HG02798 (cell line): ENCODE results near the gene RAB11FIP5.

Experiments
- ATAC-seq: cut with Tn5 transposase; IDR thresholded peaks from one replicate; pipeline ENCODE4 v1.9.1; 2021; ENCODE audit warnings: mild to moderate bottlenecking; ENCODE audit not compliant: unreplicated experiment, poor library complexity

RAB11FIP5 gene

DNA sequence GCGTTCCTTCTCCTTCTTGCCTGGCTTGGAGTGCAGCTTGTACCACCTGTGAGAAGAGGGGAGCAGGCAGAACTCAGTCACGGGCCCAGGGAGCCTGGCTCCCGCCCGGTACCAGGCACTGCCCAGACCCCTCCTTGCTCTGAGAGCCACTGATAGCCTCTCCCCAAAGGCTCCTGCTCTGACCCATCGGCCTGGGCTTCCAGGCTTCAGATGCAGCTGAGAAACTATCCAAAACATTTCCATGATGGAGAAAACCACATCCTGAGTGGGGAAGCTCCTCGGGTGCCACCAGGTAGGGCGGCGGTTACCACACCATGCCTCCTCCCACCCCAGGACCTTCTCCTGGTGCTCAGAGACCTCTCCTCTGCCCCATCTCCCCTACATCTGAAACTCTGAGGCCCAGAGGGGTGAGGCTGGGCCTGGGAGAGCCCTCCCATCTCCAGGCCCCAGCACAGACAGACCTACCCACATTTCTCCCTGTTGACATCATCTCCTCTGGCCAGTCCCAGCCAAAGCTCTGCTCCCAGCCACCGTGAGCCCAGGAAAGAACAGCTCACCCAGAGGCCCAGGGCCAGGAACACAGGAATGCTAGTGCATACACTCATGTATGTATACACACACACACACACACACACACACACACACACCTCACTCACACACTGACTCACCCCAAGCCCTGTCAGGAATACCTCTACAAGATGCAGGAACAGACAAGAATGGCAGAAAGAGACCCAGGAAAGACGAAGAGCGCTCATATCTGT, 23.3 kb downstream of the RAB11FIP5 start:
- no peak for ATAC-seq

DNA sequence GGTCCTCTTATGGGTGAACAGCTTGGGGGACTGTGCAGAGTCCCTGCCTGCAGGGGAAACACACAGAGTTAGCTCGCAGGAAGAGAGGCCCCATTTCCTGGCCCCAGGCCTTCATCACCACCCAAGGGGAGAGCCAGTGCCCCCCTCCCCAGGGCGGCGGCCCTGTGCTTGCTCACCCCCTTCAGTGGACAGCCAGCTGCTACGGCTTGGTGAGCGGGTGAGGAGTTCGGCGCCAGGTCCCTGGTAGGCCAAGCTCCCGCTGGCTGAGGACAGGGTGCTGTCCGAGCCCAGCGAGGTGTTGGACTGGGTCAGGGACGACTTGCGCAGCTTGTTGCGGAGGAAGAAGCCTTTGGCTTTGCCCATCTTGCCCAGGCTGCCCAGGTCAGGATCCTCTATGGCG, 24.0 kb downstream of the RAB11FIP5 start:
- no peak for ATAC-seq

DNA sequence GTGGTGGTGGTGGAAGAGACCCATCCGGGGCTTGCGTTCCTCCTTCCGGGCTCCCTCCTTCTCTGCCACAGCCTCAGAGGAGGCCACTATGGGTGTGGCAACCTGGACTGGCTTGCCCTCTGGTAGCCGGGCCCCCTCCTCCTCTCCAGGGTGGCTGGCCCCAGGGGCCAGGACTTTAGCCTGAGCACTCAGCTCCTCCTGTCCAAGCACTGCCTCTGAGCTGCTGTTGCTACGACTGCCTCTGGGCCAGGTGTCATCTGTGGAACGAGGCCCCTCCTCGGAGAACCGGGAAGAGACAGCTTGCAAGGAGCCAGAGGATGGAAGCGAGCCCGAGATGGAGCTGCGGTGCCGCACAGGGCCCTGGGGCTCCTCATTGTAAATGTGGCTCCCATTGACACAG, 24.5 kb downstream of the RAB11FIP5 start:
- ATAC-seq, result no peak

DNA sequence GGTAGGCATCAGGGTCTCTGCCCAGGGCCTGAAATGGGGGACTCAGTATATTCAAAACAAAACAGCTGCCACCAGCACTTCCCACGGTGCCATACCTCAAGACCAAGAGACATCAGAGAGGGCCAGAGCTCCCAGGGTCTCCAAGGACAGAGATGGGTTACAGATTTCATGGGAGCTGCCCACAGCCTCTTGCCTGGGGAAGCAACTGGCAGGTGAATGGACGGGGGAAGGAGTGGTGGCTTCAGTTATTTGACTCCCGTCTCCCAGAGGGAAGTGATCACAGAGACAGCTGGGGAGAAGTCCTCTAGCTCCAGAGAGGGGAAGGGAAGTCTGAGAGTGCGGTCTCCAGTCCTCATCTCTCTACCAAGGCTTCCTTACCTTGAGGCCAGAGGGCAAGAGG, 25.4 kb downstream of the RAB11FIP5 start:
- ATAC-seq, result no peak

DNA sequence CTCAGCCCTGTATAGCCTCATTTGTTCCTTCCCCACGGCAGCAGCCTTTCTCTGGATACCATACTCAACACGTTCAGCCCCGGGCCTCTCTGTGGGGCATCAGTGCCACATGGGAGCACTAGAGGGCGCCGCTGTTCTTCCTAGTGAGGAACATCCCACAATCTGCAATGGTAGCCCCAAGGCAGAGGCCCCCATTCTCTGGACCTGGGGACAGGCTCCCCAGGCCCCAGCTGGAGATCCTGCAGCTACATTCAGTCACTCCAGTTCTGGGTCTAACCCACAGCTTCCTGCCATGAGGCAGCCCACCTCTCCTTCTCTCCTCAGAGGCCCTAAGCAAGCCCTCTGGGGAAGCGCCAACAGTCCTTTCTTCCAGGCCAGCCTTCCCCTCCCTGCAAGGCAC, 27.1 kb downstream of the RAB11FIP5 start:
- peak; percentile 90 for ATAC-seq

DNA sequence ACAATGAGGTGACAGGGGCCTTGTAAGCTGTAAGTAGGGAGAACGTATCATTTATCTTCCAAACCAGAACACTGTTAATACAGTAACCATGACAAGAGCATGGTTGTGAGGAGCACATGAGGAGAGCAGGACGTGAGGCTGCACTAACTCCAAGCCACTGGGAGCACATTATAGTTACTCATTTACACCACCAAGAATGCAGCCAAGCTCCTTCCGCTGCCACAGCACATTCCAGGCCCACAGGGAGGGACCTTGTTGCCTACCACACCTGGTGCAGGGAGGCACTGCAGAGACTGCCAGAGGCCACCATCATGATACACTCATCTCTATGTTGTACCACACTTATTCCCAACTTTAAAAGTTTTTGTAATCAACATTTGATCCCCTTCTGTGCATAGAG, 27.8 kb downstream of the RAB11FIP5 start:
- no peak for ATAC-seq

DNA sequence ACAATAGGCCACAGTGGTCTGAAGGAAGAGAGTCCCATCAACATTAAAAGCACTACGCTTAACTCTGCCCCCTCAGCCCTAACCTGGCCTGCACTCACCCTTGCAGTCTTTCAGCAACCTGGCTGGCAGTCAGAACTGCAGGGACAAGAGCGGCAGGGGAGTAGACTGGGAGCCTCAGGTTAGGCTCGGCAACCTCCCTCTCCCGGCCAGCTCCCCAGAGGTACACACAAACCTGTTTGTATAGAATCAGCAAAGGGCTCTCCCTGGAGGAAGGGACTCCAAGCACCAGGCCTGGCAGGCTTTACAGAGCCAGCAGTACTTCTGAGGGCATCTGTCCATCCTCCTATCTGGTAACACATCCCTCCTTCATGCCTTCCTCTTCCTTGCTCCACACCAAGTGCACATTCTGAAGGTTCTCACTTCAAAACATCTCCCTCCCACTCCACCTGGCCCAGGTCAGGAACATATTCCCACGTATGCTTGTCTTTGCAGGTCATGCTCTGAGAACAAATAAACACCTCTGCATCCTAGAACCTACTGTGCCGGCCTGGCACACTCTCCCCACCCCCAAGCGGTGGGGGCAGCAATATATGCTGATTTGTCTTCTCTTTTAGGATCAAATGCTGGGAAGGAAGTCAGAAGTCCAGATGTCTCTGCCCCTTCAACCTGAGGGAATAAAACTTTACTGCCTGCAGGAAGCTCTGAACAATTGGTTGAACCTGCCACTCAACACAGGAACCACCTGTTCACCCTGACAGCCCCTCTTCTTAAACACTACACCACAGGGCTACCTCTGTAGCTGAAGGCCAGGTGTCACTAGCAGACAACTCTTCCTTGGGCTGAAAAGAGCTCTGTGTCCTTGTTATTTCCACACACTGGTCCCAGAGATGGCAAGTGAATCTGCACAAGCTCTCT, 28.6 kb downstream of the RAB11FIP5 start:
- ATAC-seq, result no peak

DNA sequence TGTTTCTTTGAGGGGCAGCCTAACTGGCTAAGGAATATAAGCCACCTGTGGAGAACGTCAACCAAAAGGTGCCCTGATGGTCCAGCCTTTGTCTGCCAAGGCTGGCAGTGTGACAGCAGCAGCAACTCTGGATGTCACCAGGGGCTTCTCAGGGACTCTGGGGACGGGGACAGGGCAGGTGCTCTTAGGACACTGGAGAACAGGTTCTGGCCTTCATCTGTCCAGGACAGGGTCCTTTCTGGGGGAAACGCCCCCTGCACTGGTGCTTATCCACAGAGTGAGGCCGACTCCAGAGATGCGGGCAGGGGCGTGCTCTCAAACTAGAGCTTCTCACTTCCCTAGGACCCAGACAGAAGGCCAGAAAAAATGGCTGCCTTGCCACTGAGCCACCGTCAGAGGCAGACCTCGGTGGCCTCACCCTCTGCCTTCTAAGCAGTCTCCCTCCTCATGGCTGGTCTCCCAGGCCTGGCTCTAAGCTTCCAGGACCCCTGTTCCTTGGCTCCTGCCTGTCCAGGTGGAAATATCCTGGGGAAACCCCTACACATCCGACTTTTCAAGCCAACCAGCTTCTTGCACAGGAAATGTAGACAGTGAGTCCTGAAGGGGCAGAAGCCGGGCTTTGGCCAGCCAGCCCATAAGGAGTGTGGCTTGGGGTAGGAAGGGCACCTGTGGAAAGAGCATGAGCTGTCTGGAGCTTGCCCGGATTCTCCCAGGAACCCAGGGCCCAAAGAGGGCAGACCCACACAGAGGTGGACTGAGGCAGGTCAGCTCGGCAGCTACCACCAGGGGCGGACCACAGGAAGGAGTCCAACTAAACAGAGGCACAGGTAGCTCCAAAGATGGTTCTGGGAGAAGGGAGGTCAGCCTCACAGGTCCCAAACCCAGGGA, 30.0 kb downstream of the RAB11FIP5 start:
- ATAC-seq, result no peak

DNA sequence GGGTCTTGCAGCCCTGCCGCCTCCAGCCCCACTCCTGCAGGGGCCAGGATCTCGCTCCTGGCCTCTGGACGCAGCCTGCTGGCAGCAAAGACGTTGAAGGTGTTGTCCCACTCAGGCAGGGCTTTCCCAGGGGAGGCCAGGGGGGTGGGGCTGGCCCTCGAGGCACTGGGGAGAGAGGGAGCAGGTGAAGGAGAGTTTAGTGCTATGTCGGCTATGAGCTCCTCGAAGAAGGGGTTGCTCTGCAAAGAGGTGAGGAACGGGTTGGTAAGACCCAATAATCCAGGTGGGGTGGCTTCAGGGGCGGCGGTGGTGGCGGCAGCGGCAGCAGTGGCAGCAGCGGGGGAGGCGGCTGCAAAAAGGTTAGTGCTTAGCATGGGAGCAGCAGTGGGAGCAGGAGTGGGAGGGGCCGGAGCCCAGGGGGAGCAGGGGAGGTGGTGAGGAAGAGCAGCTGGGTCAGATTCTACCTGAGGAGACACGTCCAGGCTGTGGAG, 31.5 kb downstream of the RAB11FIP5 start:
- ATAC-seq, result no peak

DNA sequence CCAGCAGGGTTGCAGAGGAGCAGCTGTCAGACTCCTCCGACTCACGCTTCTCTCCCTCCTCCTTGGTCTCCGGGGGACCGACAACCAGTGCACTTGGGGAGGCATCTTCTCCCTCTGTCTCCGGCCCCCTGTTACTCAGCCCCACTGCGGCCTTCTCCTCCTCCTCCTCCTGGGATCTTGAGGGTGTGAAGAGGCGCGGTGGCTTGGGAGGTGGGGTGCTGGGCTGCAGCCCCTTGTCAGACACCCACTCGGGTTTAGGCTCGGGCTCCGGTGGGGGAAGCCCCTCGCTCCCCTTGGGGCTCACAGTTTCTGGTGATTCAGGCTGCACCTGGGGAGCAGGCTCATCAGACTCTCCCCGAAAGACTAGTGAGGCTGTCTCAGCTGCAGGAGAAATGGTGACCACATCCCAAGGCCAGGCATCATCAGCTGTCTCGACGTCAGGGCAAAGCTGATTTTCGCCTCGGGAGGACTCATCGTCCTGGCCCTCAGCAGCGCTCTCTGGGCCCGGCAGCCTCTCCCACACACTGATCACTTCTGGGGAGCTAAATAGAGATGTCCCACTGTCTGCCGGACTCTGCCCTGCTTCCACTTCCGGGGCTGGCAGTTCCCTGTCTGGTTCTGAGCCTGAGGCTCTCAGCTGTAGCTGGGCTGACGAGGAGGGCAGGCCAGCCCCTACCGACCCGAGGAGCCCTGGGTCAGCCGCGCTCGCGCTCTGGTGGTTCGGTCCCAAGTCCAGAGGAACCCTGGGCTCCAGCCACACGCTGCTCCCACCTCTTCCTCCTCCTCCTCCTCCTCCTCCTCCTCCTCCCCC, 32.2 kb downstream of the RAB11FIP5 start:
- no peak for ATAC-seq

DNA sequence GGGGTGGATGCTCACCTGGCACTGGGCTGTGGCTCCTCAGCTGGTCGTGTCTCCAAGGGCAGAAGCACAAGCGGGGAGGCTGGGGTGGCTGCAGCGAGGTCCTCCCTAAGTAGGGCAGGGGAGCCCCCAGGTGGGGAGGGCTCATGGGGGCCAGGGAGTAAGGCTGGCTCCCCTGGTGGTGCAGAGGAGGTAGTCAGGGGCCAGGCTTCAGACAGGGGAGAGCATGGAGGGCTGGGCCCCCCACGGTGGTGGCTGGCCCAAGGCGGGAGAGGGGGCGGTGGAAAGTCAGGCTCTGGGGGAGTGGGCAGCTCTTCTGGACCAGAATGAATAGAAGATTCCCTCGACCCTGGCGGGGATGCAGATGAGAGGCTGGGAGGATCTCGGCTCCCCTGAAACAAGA, 33.1 kb downstream of the RAB11FIP5 start:
- ATAC-seq, result no peak

DNA sequence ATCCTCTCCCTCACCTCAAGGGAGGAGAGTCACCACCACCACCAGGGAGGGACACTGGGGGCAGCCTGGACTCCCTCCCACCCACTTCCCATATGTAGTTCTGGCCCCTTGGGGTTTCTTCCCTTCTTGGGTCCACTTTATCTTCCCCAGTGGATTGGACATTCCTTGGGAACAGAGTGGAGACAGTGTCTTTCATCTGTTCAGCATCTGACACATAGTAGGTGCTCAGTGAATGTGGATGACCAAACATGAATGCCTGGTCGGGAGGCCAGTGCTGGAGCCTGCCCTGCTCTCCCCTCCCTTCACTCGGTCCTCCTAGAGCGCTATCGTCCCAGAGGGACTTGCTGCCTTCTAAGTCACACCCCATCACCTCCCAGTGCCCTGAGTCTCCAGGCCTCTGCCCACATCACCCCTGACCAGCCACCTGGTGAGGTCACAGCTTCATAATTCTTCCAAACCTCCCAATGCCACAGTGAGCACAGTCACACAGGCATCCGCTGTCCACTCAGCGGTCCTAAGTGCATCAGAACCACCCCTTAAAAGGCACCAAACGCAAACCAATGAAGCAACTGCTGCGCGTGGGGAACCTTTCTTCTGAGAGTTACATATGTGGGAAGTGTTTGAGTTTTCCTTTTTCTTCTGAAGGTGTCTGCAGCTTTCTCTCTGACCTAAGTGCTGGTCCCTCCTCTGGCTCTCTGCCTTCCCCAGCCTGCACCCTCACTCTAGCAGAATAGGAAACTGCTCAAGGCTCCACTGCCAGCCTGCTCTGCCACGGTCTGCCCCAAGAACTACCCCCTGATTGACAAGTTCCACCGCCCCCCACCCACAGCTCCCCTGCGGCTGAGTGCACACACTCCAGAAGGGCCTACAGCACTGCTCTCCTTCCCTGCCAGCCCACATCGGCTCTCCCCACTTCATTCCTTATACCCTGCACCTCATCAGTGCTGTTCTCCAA, 34.0 kb downstream of the RAB11FIP5 start:
- ATAC-seq, result no peak

DNA sequence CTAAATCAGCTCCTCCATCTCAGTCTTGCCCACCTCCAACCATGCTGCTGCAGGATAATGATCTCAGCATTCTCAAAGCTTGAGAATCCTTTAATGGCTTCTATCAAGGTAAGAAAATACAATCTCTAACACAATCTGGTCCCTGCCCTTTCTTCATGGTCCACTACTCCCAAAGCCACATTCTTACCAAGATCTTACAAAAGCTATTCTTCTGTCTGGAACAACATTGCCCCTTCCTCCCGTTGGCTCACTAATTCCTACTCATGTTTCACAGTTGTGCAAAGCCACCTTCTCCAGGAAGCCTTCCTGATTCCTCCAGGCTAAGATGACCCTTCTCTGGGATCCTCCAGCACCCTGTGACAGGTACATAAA, 35.3 kb downstream of the RAB11FIP5 start:
- ATAC-seq, result no peak

DNA sequence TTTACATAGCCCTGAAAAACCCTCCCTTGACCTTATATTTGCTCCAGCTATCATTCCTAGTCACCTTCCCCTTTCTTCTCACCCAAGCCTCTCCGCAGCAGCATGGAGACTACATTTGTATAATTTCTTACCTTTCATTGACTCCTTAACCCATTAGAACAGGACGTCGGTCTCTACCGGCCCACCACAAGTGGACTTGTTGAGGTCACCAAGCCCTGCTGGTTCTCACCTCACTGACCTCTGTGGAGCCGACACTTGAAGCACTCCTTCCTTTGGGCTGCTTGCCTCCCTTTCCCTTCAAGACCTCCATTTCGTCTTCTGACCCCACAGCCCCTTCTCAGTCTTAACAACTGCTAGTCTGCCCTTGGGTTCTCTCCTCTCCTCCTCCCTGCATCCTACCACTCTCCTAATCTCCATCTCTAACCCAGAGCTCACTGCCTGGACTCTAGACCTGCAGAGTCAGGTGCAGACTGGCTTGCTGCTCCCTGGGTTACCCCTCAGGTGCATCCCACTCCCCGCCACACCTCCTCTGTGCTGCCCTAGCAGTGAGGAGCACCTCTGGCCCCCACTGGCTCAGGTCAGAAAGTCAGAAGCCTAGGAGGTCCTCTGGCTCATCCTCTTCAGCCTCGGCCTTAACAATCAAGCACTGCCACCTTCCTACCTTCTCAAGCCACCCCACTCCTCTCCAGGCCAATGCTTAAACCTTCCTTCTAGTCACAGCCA, 35.9 kb downstream of the RAB11FIP5 start:
- ATAC-seq, result no peak

DNA sequence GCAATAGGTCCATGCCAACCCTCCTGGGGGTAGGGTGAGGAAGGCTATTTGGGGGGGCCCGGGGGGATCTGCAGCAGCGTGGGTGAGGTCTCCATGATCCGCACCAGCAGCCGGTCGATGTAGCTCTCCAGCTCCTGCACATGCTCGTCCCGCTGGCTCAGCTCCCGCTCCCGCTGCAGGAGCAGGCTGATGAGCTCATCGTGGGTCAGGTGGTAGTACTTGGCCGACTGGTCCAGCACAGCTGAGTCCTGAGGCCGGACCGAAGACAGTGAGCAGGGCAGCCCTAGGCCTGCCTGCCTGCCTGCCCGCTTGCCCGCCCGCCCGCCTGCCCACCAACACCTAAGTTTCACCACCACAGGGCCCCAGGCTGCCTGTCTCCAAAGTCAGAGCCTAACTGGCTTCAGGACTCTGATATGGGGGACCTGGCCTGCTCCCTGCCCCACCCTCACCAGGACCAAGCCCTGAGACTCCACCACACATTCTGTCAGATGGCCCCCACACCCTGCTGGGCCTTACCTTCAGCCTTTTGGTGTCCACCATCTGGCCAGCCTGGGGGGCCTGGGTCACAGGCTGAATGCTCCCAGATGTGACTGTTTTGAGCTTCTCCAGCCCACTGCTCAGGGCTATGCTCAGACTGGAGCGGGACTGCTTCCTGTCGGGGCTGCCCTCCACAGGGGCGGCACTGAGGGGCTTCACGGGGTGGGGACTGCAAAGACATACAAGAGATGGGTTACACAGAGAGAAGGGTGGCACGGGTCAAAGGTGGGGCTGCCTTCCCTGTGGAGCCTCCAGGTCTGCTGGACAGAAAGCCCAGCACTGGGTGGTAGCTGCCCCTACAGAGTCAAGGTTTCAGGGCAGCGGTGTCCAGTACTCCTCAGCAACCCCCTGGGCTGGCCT, 37.0 kb downstream of the RAB11FIP5 start:
- no peak for ATAC-seq

DNA sequence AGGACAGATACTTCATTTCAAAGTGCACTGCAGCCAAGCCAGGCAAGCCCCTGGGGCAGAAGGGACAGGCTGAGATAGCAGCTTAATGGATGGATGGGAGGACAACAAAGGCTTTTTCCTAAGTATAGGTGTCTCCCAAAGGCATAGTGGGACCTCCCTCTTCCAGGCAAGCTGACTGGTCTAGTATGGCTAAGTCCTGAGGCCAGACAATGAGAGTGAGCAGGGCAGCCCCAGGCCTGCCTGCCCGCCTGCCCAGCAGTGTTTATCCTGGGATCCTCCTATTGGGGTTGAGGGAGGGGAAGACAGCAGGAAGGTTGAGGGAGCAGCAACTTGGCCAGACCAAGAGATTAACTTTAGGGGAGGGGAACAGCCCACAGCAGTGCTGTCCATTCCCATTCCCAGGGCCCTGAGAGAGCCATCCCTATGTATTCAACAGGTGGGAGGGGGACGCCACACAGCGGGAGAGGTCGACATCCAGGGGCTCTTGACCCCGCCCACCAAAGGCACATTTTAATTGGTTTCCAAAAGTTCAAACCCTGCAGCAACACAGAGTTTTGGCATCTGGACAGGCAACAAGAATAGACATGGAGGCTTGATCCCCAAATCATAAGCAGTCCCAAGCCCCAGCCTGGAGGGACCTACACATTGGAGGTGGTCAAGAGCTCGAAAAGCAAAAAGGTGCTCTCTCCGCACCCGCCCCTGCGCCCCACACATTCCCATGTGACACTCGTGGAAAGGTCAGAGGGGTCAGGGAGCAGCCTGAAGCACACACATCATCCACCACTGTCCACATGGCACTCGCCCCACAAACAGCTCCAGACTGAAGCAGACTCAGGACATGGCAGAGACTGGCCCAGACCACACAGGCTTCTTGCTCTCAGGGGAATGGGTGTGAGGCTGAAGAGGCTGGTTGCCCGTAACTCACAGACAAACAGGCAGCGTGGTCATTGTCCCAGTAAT, 38.4 kb downstream of the RAB11FIP5 start:
- no peak for ATAC-seq
